B cell (primary cell): ENCODE data around the gene IL2. TPM values are rescaled to one million over a fixed set of nuclear protein-coding genes. Genes with fewer than 3 reads are reported as not detected.

Source experiments
- ATAC-seq: fragments of 200-7000 bp; cut with Tn5 transposase; one replicate; pipeline ENCODE4 v1.10.0; 2021; ENCODE audit warnings: low read depth, mild to moderate bottlenecking, moderate number of reproducible peaks, moderate library complexity
- CTCF ChIA-PET: fragments of 350-600 bp; sonication (Branson Sonifier 250); formaldehyde crosslinking; loops from one replicate; lab custom pipeline; 2021; ENCODE audit warnings: antibody characterized with exemption, inconsistent platforms; lab: Charles Lee
- POLR2A ChIA-PET: fragments of 350-600 bp; sonication (Branson Sonifier 250); formaldehyde crosslinking; loops from one replicate; lab custom pipeline; 2021; ENCODE audit warnings: antibody characterized with exemption; lab: Charles Lee
- DNase-seq: peaks from one replicate; pipeline ENCODE4 v3.0.0; 2013
- H2AFZ ChIP-seq: 2 replicates; pipeline ENCODE4 v1.6.1; 2012; ENCODE audit warnings: mild to moderate bottlenecking, low read depth, low read length; ENCODE audit not compliant: insufficient read depth, poor library complexity, severe bottlenecking
- H3K27ac ChIP-seq, 2 donors: 1 replicate in 1 of 2; 2 replicates in 1 of 2; pipeline ENCODE4 v1.5.1; 2012 to 2013; ENCODE audit warnings: low read length in 2 of 2, mild to moderate bottlenecking in 2 of 2, moderate library complexity in 1 of 2
- H3K27me3 ChIP-seq, 4 experiments: fragments of 200-600 bp in 1 of 4; sonication (generic) in 1 of 4; replicated peaks in 1 of 4; 1 replicate in 2 of 4; 2 replicates in 2 of 4; pipeline versions ENCODE4 v1.6.1 to v1.7.0; 2013 to 2016; ENCODE audit warnings: low read length in 3 of 4, mild to moderate bottlenecking in 2 of 4, mixed read lengths in 1 of 4, moderate library complexity in 1 of 4; ENCODE audit not compliant: insufficient read depth in 4 of 4, control insufficient read depth in 3 of 4; ENCODE audit errors: control extremely low read depth in 1 of 4
- H3K36me3 ChIP-seq, 2 experiments: replicated peaks in 1 of 2; 1 replicate in 1 of 2; 2 replicates in 1 of 2; pipeline versions ENCODE4 v1.6.1 to v1.7.1; 2013; ENCODE audit warnings: low read length in 1 of 2; ENCODE audit not compliant: insufficient read depth in 2 of 2, control insufficient read depth in 1 of 2; ENCODE audit errors: control extremely low read depth in 1 of 2, extremely low read depth in 1 of 2
- H3K4me1 ChIP-seq, 2 donors: fragments of 200-600 bp in 1 of 2; sonication (generic) in 1 of 2; 1 replicate in 1 of 2; 2 replicates in 1 of 2; pipeline versions ENCODE4 v1.5.1 to v1.6.1; 2013 to 2017; ENCODE audit warnings: low read length in 2 of 2; ENCODE audit not compliant: control insufficient read depth in 2 of 2, insufficient read depth in 2 of 2
- H3K4me2 ChIP-seq: replicated peaks from 2 replicates; pipeline ENCODE3; 2012; ENCODE audit warnings: mild to moderate bottlenecking, low read depth, low read length; ENCODE audit not compliant: poor library complexity, severe bottlenecking
- H3K4me3 ChIP-seq, 5 experiments: fragments of 200-600 bp in 1 of 5; sonication (generic) in 1 of 5; 1 replicate in 3 of 5; 2 replicates in 2 of 5; pipeline versions ENCODE4 v1.5.1 to v1.7.0; 2011 to 2016; ENCODE audit warnings: low read length in 4 of 5, mild to moderate bottlenecking in 4 of 5, low read depth in 2 of 5, control low read depth in 1 of 5, moderate library complexity in 1 of 5; ENCODE audit not compliant: insufficient read depth in 1 of 5; ENCODE audit errors: control extremely low read depth in 1 of 5, extremely low read depth in 1 of 5
- H3K79me2 ChIP-seq: fragments of 200-600 bp; sonication (generic); one replicate; pipeline ENCODE4 v1.6.0; 2016; ENCODE audit warnings: low read length; ENCODE audit not compliant: control insufficient read depth, insufficient read depth
- H3K9ac ChIP-seq: fragments of 200-600 bp; sonication (generic); 2 replicates; pipeline ENCODE4 v1.6.1; 2017; ENCODE audit warnings: mild to moderate bottlenecking, low read length, moderate library complexity
- H3K9me3 ChIP-seq, 3 donors: one replicate each; pipeline versions ENCODE4 v1.6.1 to v1.7.1; 2013; ENCODE audit warnings: low read length in 2 of 3; ENCODE audit not compliant: control insufficient read depth in 2 of 3, insufficient read depth in 1 of 3; ENCODE audit errors: control extremely low read depth in 1 of 3
- H4K20me1 ChIP-seq: 2 replicates; pipeline ENCODE4 v1.6.0; 2012; ENCODE audit warnings: mild to moderate bottlenecking, low read length; ENCODE audit not compliant: insufficient read depth, control insufficient read depth, poor library complexity, severe bottlenecking
- H3K27ac Mint-ChIP-seq: one replicate; pipeline ENCODE4 v1.8.0; 2021; ENCODE audit warnings: mixed read lengths
- H3K27me3 Mint-ChIP-seq: one replicate; pipeline ENCODE4 v1.8.0; 2021; ENCODE audit warnings: mixed read lengths
- H3K4me1 Mint-ChIP-seq: one replicate; pipeline ENCODE4 v1.8.0; 2021; ENCODE audit warnings: mixed read lengths
- H3K4me3 Mint-ChIP-seq: one replicate; pipeline ENCODE4 v1.8.0; 2021; ENCODE audit warnings: mixed read lengths
- H3K9me3 Mint-ChIP-seq: one replicate; pipeline ENCODE4 v1.8.0; 2022; ENCODE audit warnings: mixed read lengths; ENCODE audit not compliant: insufficient read depth
- EZH2 ChIP-seq: IDR thresholded peaks from 2 replicates; pipeline ENCODE4 v1.6.1; 2012; ENCODE audit warnings: borderline replicate concordance, low read depth, mild to moderate bottlenecking, moderate library complexity, low read length; ENCODE audit not compliant: insufficient read depth, poor library complexity, severe bottlenecking
- WGBS: methylation state at CpG from one replicate; pipeline ENCODE4 v1.1.5; 2013; ENCODE audit warnings: missing lambda C conversion rate; ENCODE audit not compliant: insufficient coverage; 5-methylcytosine and 5-hydroxymethylcytosine counted together
- intact Hi-C: fragments of 100-400 bp; cut with micrococcal nuclease; formaldehyde crosslinking; loops from one replicate; pipeline ENCODE4 v1.10.0; 2022
- polyA plus RNA-seq: library from polyadenylated mRNA; depleted of rRNA; stranded (reverse); fragments of >200 nt; gene quantifications from 2 replicates; pipeline ENCODE4 v1.2.3, GENCODE V29; 2012
- total RNA-seq, 2 donors: library from RNA; stranded (reverse); fragments of 120-200 nt in 1 of 2; gene quantifications; 1 replicate in 1 of 2; 2 replicates in 1 of 2; pipeline versions ENCODE4 v1.2.3 to v1.2.4, GENCODE V29; 2013 to 2022
- TF ChIP-seq, protein P1 (sequence below): fragments of 200-600 bp; IDR thresholded peaks from one replicate; pipeline ENCODE4 v1.8.0; 2022; ENCODE audit warnings: antibody characterized with exemption, mild to moderate bottlenecking

The IL2 gene
- total and polyA plus RNA-seq, 2 donors (not counting 1 experiment from before 2014, with no cell fraction given): not detected

DNA sequence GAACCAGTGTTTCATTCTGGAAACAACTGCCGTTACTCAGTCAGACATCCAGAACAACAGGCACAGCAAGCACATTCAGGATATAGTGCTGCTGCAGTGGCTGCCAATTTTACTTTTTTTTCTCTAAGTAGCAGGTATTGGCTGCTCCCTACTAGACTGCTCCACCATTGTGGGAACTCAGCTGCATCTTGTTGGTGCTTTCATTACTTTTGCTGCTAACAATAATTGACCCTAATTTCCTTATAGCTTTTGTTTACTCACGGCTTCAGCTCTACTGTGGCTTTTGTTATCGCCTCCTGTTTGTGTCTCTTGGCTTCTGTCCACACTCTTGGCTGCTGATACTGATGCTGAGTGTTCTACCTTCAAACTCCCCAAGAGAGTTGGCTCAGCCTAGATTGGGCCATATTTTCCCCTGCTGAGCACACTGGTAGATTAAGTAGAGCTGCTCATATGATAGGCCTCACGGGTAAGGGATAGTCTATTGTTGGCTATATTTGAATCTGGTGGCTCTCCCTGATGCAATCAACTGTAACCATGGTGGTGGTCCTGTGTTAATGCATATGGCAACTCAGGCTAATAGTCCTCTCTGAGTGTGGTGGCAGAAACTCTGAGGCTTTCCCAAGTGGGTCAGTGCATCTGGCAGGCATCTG, 44.5 kb upstream of the IL2 start:
- Histone ChIP-seq H3K4me3 (no peak overlapping the region), H4K20me1 (no peaks in the 10 kb centered on the region), H3K4me1 (no peaks in the 10 kb centered on the region), H3K9me3 (no peaks in the 10 kb centered on the region), H2AFZ (no peak overlapping the region), H3K36me3 (no peaks in the 10 kb centered on the region), H3K4me2 (no peak overlapping the region), H3K27me3 (no peaks in the 10 kb centered on the region), H3K9ac (no peak overlapping the region), H3K79me2 (no peaks in the 10 kb centered on the region), H3K27ac (no peak overlapping the region)
- Mint-ChIP-seq H3K4me1 (no peaks in the 10 kb centered on the region), H3K27me3 (no peaks in the 10 kb centered on the region), H3K9me3 (no peaks in the 10 kb centered on the region), H3K27ac (no peak overlapping the region), H3K4me3 (no peak overlapping the region)
- 89% methylated on average over 3 of the region's 4 CpGs for WGBS
- TF ChIP-seq EZH2: no peak
- TF ChIP-seq, protein P1, sequence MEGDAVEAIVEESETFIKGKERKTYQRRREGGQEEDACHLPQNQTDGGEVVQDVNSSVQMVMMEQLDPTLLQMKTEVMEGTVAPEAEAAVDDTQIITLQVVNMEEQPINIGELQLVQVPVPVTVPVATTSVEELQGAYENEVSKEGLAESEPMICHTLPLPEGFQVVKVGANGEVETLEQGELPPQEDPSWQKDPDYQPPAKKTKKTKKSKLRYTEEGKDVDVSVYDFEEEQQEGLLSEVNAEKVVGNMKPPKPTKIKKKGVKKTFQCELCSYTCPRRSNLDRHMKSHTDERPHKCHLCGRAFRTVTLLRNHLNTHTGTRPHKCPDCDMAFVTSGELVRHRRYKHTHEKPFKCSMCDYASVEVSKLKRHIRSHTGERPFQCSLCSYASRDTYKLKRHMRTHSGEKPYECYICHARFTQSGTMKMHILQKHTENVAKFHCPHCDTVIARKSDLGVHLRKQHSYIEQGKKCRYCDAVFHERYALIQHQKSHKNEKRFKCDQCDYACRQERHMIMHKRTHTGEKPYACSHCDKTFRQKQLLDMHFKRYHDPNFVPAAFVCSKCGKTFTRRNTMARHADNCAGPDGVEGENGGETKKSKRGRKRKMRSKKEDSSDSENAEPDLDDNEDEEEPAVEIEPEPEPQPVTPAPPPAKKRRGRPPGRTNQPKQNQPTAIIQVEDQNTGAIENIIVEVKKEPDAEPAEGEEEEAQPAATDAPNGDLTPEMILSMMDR: no peak
- intact Hi-C loops: no loop called here
- ChIA-PET POLR2A (no interaction called here), CTCF (no interaction called here)
- DNase-seq (no peak), ATAC-seq (no peak)

DNA sequence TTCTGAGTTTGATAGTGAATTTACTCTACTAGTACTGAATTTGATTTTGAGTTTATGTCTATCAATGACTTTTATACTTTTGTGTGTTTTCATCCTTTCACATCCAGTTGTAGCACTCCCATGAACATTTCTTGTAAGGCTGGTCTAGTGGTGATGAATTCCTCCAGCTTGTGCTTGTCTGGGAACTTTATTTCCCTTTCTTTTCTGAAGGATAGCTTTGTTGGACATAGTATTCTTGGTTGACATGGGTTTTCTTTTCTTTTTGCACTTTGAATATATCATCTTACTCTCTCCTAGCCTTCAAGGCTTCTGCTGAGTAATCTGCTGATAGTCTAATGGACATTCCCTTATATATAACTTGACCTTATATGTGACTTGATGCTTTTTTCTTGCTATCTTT, 32.5 kb upstream of the IL2 start:
- Histone ChIP-seq H3K27me3 (no peaks in the 10 kb centered on the region), H3K79me2 (no peaks in the 10 kb centered on the region), H3K4me3 (no peak overlapping the region), H3K4me2 (no peak overlapping the region), H3K36me3 (no peaks in the 10 kb centered on the region), H3K9me3 (peaks cover 5 to 17% (median 16%) of the 10 kb centered on the region in 3 donors), H3K4me1 (no peaks in the 10 kb centered on the region), H4K20me1 (no peaks in the 10 kb centered on the region), H3K27ac (no peak overlapping the region), H2AFZ (no peak overlapping the region), H3K9ac (no peak overlapping the region)
- CTCF ChIA-PET: no interaction called here
- no peak for TF ChIP-seq EZH2
- TF ChIP-seq, protein P1: no peak
- Mint-ChIP-seq H3K27ac (no peak overlapping the region), H3K27me3 (peaks cover 13% of the 10 kb centered on the region), H3K9me3 (peaks cover 16% of the 10 kb centered on the region), H3K4me3 (no peak overlapping the region), H3K4me1 (no peaks in the 10 kb centered on the region)
- intact Hi-C loops: no loop called here
- POLR2A ChIA-PET: no interaction called here
- no peak for ATAC-seq
- DNase-seq: no peak
